Activated CD8-positive, alpha-beta T cell treated with anti-CD3 and anti-CD28 coated beads for 36 hours (primary cell): ENCODE measurements around the gene MBP. TPM values are rescaled to one million over a fixed set of nuclear protein-coding genes. Genes with fewer than 3 reads are reported as not detected.

Experiments used
- ATAC-seq: fragments of 200-7000 bp; cut with Tn5 transposase; one replicate; pipeline ENCODE4 v1.10.0; 2021; ENCODE audit warnings: mild to moderate bottlenecking, moderate library complexity
- CTCF ChIA-PET: fragments of 350-600 bp; sonication (Branson Sonifier 250); formaldehyde crosslinking; loops from one replicate; lab custom pipeline; 2021; ENCODE audit warnings: antibody characterized with exemption; lab: Charles Lee
- POLR2A ChIA-PET: fragments of 350-600 bp; sonication (Branson Sonifier 250); formaldehyde crosslinking; loops from one replicate; lab custom pipeline; 2021; ENCODE audit warnings: antibody characterized with exemption; lab: Charles Lee
- DNase-seq: peaks from one replicate; pipeline ENCODE4 v3.0.0-alpha.2; 2020
- H3K27ac Mint-ChIP-seq: one replicate; pipeline ENCODE4 v1.8.0; 2021; ENCODE audit warnings: mild to moderate bottlenecking, mixed read lengths
- H3K27me3 Mint-ChIP-seq: one replicate; pipeline ENCODE4 v1.8.0; 2021; ENCODE audit warnings: mixed read lengths
- H3K36me3 Mint-ChIP-seq: one replicate; pipeline ENCODE4 v1.8.0; 2021; ENCODE audit warnings: low read depth, mixed read lengths
- H3K4me1 Mint-ChIP-seq: one replicate; pipeline ENCODE4 v1.8.0; 2021; ENCODE audit warnings: low read depth, mixed read lengths
- H3K4me3 Mint-ChIP-seq: one replicate; pipeline ENCODE4 v1.8.0; 2021; ENCODE audit warnings: mild to moderate bottlenecking, moderate library complexity, mixed read lengths
- H3K9me3 Mint-ChIP-seq: one replicate; pipeline ENCODE4 v1.8.0; 2021; ENCODE audit warnings: mixed read lengths
- intact Hi-C: fragments of 100-400 bp; cut with micrococcal nuclease; formaldehyde crosslinking; loops from one replicate; pipeline ENCODE4 v1.10.0; 2022
- total RNA-seq, 2 experiments: library from RNA; stranded (reverse); gene quantifications; one replicate each; pipeline ENCODE4 v1.2.3, GENCODE V29; 2021
- TF ChIP-seq, protein P1 (sequence below): fragments of 200-600 bp; IDR thresholded peaks from one replicate; pipeline ENCODE4 v1.8.0; 2022; ENCODE audit warnings: antibody characterized with exemption, mild to moderate bottlenecking

The MBP gene
- total RNA-seq, 2 experiments from 2014 or later = 39.9 to 41.5 TPM

DNA sequence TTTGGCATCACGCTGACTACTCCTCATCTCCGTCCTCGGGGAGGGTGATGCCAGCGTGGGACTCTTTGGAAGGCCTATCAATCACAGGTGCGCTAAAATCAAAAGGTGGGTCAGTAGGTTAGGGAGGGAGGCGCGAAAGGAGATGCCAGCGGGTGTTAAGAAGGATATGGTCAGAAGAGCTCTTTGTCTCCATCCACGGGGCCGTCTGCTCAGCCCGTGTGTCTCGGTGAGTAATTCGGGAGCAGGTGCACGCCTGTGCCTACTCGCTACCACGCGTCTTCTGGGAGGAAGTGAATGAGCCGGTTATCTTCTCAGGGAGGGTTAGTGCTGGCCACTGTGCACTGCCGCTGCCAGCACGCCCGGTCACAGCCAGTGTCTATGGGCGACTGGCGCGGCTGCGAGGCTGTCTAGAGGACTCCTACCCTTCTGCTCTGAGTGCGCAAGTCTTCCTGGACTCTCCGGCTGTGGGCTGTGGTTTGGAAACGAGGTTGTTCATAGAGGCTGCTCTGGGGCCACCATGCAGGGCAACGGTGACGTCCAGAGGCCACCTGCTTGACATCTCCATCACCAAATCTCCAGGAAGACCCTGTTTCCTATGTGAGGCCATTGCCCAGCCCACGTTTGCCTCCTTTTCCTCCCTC lies 153.4 kb downstream of the MBP start:
- ChIA-PET CTCF (interaction anchor here (0.9 to 2.2 kb wide), 3 partner anchors 9 to 21 kb away, joined by 3 to 5 read pairs (median 4); no protein-coding TSS in a partner anchor), POLR2A (no interaction called here)
- Mint-ChIP-seq H3K4me3 (no peak overlapping the region), H3K27me3 (no peaks in the 10 kb centered on the region), H3K4me1 (peaks cover 6% of the 10 kb centered on the region), H3K27ac (no peak overlapping the region), H3K36me3 (no peaks in the 10 kb centered on the region), H3K9me3 (no peaks in the 10 kb centered on the region)
- TF ChIP-seq, protein P1, sequence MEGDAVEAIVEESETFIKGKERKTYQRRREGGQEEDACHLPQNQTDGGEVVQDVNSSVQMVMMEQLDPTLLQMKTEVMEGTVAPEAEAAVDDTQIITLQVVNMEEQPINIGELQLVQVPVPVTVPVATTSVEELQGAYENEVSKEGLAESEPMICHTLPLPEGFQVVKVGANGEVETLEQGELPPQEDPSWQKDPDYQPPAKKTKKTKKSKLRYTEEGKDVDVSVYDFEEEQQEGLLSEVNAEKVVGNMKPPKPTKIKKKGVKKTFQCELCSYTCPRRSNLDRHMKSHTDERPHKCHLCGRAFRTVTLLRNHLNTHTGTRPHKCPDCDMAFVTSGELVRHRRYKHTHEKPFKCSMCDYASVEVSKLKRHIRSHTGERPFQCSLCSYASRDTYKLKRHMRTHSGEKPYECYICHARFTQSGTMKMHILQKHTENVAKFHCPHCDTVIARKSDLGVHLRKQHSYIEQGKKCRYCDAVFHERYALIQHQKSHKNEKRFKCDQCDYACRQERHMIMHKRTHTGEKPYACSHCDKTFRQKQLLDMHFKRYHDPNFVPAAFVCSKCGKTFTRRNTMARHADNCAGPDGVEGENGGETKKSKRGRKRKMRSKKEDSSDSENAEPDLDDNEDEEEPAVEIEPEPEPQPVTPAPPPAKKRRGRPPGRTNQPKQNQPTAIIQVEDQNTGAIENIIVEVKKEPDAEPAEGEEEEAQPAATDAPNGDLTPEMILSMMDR = no peak
- DNase-seq (no peak), ATAC-seq (no peak)
- intact Hi-C loops = no loop called here

DNA sequence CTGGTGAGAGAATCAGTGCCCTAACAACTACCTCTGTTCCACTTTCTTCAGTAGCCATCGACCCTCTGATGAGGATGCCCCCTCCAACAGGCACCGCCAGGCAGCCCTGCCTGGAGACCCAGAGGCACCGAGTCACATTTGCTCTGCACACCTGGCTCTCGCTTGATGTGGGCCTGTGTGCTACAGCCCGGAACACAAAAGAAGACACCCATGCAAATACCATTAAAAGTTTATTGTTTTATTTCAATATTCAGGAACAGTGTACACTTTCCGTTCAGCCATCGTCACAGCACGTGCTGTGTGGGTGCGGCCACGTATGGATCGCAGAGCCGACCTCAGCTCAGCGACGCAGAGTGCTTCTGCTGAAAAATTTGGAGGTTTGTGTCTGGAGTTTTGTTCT lies 154.0 kb downstream of the MBP start:
- intact Hi-C loops = no loop called here
- H3K27me3 Mint-ChIP-seq = no peaks in the 10 kb centered on the region
- ChIA-PET POLR2A (no interaction called here), CTCF (interaction anchor here (0.9 to 2.2 kb wide), 3 partner anchors 9 to 21 kb away, joined by 3 to 5 read pairs (median 4); no protein-coding TSS in a partner anchor)
- DNase-seq (no peak), ATAC-seq (no peak)
- peaks cover 6% of the 10 kb centered on the region for H3K4me1 Mint-ChIP-seq
- TF ChIP-seq, protein P1 = no peak
- H3K27ac Mint-ChIP-seq = no peak overlapping the region
- H3K36me3 Mint-ChIP-seq = no peaks in the 10 kb centered on the region
- H3K9me3 Mint-ChIP-seq = no peaks in the 10 kb centered on the region
- no peak overlapping the region for H3K4me3 Mint-ChIP-seq

DNA sequence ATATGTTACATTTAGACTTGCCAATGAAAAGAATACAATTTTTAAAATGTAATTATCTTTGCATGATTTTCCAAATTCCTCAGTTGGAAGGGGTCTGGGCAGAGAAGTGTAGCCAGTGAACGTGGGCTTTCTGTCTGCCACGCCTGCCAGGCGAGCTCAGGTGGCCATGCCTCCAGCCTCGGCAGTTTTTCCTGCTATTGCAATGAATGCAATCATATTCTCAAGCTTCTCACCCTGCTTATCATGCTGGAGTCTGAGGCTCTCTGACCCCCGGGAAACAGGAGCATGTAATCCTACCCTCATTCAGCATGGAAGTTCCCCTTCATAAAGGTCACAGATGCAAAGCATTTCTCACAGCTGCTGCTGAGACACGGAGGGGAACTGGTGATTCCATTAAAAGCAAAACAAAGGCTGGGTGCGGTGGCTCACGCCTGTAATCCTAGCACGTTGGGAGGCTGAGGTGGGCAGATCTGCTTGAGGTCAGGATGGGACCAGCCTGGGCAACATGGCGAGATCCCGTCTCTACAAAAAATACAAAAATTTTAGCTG lies 154.8 kb downstream of the MBP start:
- ATAC-seq (no peak), DNase-seq (no peak)
- TF ChIP-seq, protein P1 = no peak
- ChIA-PET POLR2A (no interaction called here), CTCF (interaction anchor here (1.2 kb wide), 2 partner anchors 19 to 174 kb away, joined by 3 to 4 read pairs; no protein-coding TSS in a partner anchor)
- Mint-ChIP-seq H3K36me3 (no peaks in the 10 kb centered on the region), H3K4me3 (no peak overlapping the region), H3K27me3 (no peaks in the 10 kb centered on the region), H3K27ac (no peak overlapping the region), H3K4me1 (no peaks in the 10 kb centered on the region), H3K9me3 (no peaks in the 10 kb centered on the region)
- intact Hi-C loops = no loop called here

DNA sequence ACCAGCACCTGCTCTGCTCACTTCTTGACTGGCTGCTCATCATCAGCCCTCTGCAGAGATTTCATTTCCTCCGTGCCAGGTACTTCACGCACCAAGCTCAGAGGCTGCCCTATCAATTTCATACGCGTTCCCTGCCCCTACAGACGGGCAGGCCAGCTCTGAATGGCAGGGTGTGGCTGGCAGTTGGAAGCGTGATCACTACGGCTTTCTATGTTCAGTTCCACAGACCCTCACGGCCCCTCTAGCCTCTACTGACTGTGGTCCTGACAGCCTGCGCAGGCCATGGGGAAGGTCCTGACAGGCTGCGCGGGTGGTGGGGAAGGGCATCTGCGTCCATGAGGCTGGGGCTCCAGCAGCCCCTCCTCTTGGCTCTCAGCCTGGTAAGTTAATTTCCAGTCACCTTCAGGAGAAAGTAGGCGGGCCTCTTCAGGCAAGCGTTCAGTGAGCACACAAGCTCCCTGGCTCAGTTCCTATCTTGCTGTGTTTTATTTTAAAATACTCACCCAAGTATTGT lies 155.4 kb downstream of the MBP start:
- ATAC-seq = no peak
- intact Hi-C loops = no loop called here
- Mint-ChIP-seq H3K36me3 (peaks cover 2% of the 10 kb centered on the region), H3K27me3 (no peaks in the 10 kb centered on the region), H3K4me3 (no peak overlapping the region), H3K4me1 (peaks cover 2% of the 10 kb centered on the region), H3K27ac (no peak overlapping the region), H3K9me3 (no peaks in the 10 kb centered on the region)
- TF ChIP-seq, protein P1 = no peak
- ChIA-PET CTCF (interaction anchor here (1.2 kb wide), 1 partner anchor 174 kb away, joined by 3 read pairs; no protein-coding TSS in a partner anchor), POLR2A (no interaction called here)
- DNase-seq = no peak

DNA sequence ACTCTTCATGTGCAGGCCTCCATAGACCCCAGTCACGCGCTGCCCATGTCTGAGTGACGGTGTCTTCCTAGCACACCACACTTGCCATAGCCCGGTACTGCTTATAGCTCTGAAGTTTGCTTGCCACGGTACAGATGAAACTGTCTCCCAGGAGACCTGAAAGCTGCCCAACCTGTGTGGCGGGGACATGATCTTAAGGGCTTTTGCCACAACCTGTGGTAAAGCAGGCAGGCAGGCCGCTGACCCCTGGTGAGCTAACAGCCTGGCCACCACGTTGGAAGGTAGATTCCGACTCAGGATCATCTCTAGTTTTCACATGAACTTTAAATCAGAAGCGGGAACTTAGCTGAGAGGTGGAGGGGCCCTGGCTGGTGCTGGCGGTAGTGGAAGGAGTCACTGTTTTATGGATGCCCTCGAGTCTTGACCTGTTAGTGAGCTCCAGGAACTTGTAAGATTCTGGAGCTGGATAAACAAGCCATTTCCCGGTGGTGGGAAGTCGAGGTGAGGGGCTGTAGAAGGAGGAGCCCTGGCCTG lies 156.9 kb downstream of the MBP start:
- Mint-ChIP-seq H3K4me1 (peaks cover 11% of the 10 kb centered on the region), H3K4me3 (no peak overlapping the region), H3K36me3 (peaks cover 2% of the 10 kb centered on the region), H3K9me3 (no peaks in the 10 kb centered on the region), H3K27ac (no peak overlapping the region), H3K27me3 (no peaks in the 10 kb centered on the region)
- intact Hi-C loops = no loop called here
- CTCF ChIA-PET = interaction anchor here (1.0 kb wide), 1 partner anchor 9 kb away, joined by 3 read pairs; no protein-coding TSS in a partner anchor
- ATAC-seq = no peak
- no peak for DNase-seq
- TF ChIP-seq, protein P1 = no peak
- POLR2A ChIA-PET = no interaction called here
